HepG2 (cell line): ENCODE results near the gene ZFYVE28.

Experiments
- EP300 ChIP-seq, 3 experiments: sonication (generic) in 1 of 3; formaldehyde crosslinking in 1 of 3; IDR thresholded peaks; 2 replicates each; pipeline versions ENCODE4 v1.5.1 to v1.6.1; 2011 to 2020; ENCODE audit warnings: low read depth in 2 of 3, low read length in 2 of 3, borderline replicate concordance in 1 of 3, improper control_type of control experiment in 1 of 3, mild to moderate bottlenecking in 1 of 3, missing genetic modification reagents in 1 of 3, moderate library complexity in 1 of 3
- EZH2 ChIP-seq: conservative IDR thresholded peaks from 2 replicates; pipeline ENCODE4 v1.6.1; 2012; ENCODE audit warnings: mild to moderate bottlenecking, low read depth, low read length, moderate library complexity
- FOSL1 ChIP-seq: sonication (generic); formaldehyde crosslinking; IDR thresholded peaks from 2 replicates; pipeline ENCODE4 v1.9.0; 2021; ENCODE audit warnings: missing genetic modification reagents, borderline replicate concordance
- JUND ChIP-seq: sonication (generic); formaldehyde crosslinking; IDR thresholded peaks from 2 replicates; pipeline ENCODE4 v1.8.0; 2022; ENCODE audit warnings: mild to moderate bottlenecking, missing genetic modification reagents
- POLR2A ChIP-seq, 2 experiments: IDR thresholded peaks; 2 replicates each; pipeline ENCODE4 v1.6.1; 2011; ENCODE audit warnings: low read depth in 2 of 2, low read length in 2 of 2, mild to moderate bottlenecking in 1 of 2, moderate library complexity in 1 of 2; ENCODE audit not compliant: insufficient read depth in 1 of 2
- POLR2AphosphoS5 ChIP-seq: IDR thresholded peaks from 2 replicates; pipeline ENCODE4 v1.6.1; 2012; ENCODE audit warnings: low read depth, low read length
- SIX1 ChIP-seq: sonication (generic); formaldehyde crosslinking; IDR thresholded peaks from 2 replicates; pipeline ENCODE4 v1.4.0; 2020; ENCODE audit warnings: missing genetic modification reagents, borderline replicate concordance
- TAF1 ChIP-seq: sonication (generic); formaldehyde crosslinking; IDR thresholded peaks from 2 replicates; pipeline ENCODE4 v1.4.0; 2020; ENCODE audit warnings: missing genetic modification reagents
- TF ChIP-seq, protein P1 (sequence below): sonication (generic); formaldehyde crosslinking; IDR thresholded peaks from 2 replicates; pipeline ENCODE4 v1.5.0; 2020; ENCODE audit warnings: mild to moderate bottlenecking, missing genetic modification reagents, moderate library complexity
- TF ChIP-seq, protein P2 (sequence below): sonication (generic); formaldehyde crosslinking; IDR thresholded peaks from 2 replicates; pipeline ENCODE4 v1.4.0; 2020; ENCODE audit warnings: missing genetic modification reagents

DNA sequence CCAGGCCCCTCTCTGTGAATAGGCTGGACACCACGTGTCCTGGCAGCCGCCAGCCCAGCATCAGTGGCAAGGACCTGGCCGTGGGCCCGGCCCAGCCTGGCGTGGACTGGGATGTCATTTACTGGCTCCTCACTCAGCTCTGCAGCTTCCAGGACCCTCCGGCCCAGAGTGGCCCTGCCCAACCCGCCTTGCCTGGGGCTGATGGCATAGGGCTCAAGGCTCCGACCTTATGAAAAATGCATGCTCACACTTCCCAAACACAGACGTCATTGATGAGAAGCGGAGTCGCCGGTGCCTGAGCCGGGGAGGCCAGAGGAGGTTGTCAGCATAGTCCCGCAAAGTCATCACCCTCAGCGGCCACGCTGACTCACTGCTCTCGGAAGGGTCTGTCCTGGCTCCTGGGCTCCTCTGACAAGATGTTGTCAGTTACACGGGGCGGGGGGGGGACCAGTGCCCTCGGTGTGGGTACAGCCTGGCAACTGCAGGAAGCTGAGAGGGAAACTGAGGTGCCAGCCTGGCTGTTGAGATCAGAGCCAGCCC, 14.6 kb upstream of the ZFYVE28 start:
- TF ChIP-seq FOSL1 (CRISPR knock-in tag) = no peak
- TF ChIP-seq, protein P1, sequence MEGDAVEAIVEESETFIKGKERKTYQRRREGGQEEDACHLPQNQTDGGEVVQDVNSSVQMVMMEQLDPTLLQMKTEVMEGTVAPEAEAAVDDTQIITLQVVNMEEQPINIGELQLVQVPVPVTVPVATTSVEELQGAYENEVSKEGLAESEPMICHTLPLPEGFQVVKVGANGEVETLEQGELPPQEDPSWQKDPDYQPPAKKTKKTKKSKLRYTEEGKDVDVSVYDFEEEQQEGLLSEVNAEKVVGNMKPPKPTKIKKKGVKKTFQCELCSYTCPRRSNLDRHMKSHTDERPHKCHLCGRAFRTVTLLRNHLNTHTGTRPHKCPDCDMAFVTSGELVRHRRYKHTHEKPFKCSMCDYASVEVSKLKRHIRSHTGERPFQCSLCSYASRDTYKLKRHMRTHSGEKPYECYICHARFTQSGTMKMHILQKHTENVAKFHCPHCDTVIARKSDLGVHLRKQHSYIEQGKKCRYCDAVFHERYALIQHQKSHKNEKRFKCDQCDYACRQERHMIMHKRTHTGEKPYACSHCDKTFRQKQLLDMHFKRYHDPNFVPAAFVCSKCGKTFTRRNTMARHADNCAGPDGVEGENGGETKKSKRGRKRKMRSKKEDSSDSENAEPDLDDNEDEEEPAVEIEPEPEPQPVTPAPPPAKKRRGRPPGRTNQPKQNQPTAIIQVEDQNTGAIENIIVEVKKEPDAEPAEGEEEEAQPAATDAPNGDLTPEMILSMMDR (CRISPR knock-in tag) = no peak
- TF ChIP-seq JUND (CRISPR knock-in tag) = no peak
- no peak for TF ChIP-seq TAF1
- no peak for TF ChIP-seq POLR2A (IDR thresholded peaks at IDR 0.05; ENCODE audit: insufficient read depth in 1 of 2, low read depth in 2 of 2, low read length in 2 of 2)
- TF ChIP-seq EZH2 = no peak
- no peak for TF ChIP-seq POLR2AphosphoS5
- no peak for TF ChIP-seq EP300 (IDR thresholded peaks at IDR 0.05; ENCODE audit: low read depth in 2 of 2, low read length in 2 of 2)
- TF ChIP-seq EP300 (CRISPR knock-in tag; IDR thresholded peaks at IDR 0.05; ENCODE audit: borderline replicate concordance) = no peak
- TF ChIP-seq, protein P2, sequence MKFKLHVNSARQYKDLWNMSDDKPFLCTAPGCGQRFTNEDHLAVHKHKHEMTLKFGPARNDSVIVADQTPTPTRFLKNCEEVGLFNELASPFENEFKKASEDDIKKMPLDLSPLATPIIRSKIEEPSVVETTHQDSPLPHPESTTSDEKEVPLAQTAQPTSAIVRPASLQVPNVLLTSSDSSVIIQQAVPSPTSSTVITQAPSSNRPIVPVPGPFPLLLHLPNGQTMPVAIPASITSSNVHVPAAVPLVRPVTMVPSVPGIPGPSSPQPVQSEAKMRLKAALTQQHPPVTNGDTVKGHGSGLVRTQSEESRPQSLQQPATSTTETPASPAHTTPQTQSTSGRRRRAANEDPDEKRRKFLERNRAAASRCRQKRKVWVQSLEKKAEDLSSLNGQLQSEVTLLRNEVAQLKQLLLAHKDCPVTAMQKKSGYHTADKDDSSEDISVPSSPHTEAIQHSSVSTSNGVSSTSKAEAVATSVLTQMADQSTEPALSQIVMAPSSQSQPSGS (CRISPR knock-in tag) = no peak
- TF ChIP-seq SIX1 (CRISPR knock-in tag) = no peak
